ENCODE measurements around the gene FAF1.

The FAF1 gene

DNA sequence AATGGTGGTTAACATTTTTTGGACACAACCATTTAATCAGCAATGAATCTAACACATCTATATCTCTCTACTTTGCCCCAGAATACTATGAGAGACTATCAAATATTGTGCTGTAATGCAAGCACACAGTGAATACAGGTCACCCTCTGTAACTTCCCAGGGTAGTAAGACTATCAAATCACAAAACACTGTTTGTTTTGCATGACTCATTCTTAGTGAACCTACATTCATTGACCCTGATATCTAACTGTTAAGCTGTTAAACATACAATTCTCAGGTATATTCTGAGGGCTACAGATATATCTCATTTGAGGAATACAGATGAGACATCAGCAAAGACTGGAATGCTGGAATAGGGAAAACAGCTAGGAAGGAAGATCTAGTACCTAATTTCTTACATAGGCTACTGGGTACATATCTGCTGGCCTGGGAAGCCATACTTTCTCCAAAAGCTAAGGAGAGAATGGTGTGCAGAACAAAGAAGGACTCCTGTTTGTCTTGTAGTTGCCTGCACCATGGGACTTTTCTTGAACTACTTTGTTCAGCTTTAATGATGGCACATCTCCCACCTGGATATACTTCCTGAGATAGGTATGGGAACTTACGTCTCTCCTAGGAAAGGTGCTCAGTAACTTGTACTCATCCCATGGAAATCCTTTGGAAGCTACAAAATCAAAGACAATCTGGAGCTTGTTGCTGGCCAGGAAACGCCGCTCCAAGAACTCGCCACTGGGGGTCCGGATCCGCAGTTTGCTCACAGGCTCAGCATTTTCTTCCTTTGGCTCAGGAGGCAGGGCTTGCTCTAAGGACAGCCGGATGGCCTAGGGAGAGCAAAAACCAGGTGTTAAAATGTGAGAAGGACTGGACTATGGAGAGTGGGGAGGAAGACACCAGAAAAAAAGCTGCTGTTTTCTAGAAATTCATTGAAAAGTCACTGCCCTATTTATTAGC is 484.9 kb downstream of the FAF1 start:
- Histone ChIP-seq H3K36me3 (ENCODE audit: control insufficient read depth, insufficient read depth, low read length) (no peaks in the 10 kb centered on the region), H3K4me1 (ENCODE audit: control insufficient read depth, insufficient read depth, low read length, poor library complexity, severe bottlenecking) (no peaks in the 10 kb centered on the region), H3K4me3 (ENCODE audit: extremely low read depth, insufficient read depth, low read length, poor library complexity, severe bottlenecking) (no peak overlapping the region), H3K27ac (ENCODE audit: low read depth, low read length, severe bottlenecking) (no peak overlapping the region), H3K9me3 (ENCODE audit: control insufficient read depth, low read length) (no peaks in the 10 kb centered on the region)
- 60 to 79% methylated on average over 7 of the region's 7 CpGs for WGBS, 2 experiments (ENCODE audit: insufficient coverage in 2 of 2)

DNA sequence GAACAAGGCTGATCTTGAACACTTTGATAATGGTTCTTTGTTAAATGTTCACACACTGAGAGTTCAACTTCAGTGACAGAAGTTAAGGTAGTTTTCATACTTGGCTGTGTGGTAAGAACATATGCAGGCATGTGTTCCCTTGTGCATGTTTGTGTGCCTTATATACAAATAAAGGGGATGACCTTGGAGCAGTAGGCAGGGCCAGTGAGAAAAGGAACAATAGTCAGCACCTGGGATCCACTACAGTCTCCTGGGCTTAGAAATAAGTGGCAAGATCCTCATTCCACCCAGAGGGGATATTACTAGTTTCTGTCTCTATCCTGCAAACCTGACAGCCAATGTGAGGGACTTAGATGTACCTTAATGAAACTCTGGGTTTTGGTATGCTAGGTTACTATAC is 486.6 kb downstream of the FAF1 start:
- no peak overlapping the region for H3K27ac ChIP-seq (ENCODE audit: low read depth, low read length, severe bottlenecking)
- H3K4me1 ChIP-seq (ENCODE audit: control insufficient read depth, insufficient read depth, low read length, poor library complexity, severe bottlenecking): no peaks in the 10 kb centered on the region
- no peak overlapping the region for H3K4me3 ChIP-seq (ENCODE audit: extremely low read depth, insufficient read depth, low read length, poor library complexity, severe bottlenecking)
- no peaks in the 10 kb centered on the region for H3K9me3 ChIP-seq (ENCODE audit: control insufficient read depth, low read length)
- H3K36me3 ChIP-seq (ENCODE audit: control insufficient read depth, insufficient read depth, low read length): no peaks in the 10 kb centered on the region

DNA sequence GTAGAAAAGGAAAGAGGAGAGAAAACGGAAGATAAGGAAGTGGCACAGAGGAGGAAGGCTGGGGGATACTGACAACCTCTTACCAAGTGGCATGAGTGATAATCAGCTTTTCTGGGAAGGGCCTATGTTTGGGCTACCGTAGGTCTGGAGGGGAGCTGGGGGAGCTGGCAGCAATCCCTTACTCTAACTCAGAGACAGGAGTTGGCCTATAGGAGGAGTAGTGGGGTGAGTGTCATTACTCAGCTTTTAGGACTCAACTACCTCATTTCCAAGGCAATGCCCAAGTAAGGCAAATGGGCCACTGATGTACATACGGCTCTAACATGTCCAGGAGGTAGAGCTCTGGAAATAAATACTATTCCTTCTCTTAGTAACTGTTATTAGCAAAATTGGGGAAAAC is 488.1 kb downstream of the FAF1 start:
- H3K4me3 ChIP-seq (ENCODE audit: extremely low read depth, insufficient read depth, low read length, poor library complexity, severe bottlenecking): no peak overlapping the region
- no peaks in the 10 kb centered on the region for H3K36me3 ChIP-seq (ENCODE audit: control insufficient read depth, insufficient read depth, low read length)
- H3K9me3 ChIP-seq (ENCODE audit: control insufficient read depth, low read length): no peaks in the 10 kb centered on the region
- 92 to 100% methylated on average over 1 to 2 of the region's 3 CpGs for WGBS, 2 experiments (ENCODE audit: insufficient coverage in 2 of 2)
- no peak overlapping the region for H3K27ac ChIP-seq (ENCODE audit: low read depth, low read length, severe bottlenecking)
- no peaks in the 10 kb centered on the region for H3K4me1 ChIP-seq (ENCODE audit: control insufficient read depth, insufficient read depth, low read length, poor library complexity, severe bottlenecking)

DNA sequence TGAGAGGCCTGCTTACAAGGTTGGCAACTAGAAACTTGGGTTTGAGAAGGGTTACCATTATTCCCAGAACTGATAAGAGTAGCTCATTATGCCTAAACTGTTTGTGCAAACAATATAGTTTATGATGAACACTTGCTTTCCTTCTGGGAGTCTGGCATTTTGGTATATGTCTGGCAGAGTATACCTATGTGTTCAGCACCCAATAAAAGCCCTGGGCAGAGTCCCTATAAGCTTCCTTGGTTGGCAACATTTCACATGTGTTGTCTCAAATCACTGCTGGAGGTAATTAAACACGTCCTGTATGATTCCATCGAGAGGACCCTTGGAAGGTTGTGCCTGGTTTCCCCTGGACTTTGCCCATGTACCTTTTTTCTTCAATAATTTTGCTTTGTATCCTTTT is 497.1 kb downstream of the FAF1 start:
- 93 to 95% methylated on average over 2 of the region's 2 CpGs for WGBS, 2 experiments (ENCODE audit: insufficient coverage in 2 of 2)
- no peak overlapping the region for H3K27ac ChIP-seq (ENCODE audit: low read depth, low read length, severe bottlenecking)
- H3K4me1 ChIP-seq (ENCODE audit: control insufficient read depth, insufficient read depth, low read length, poor library complexity, severe bottlenecking): no peaks in the 10 kb centered on the region
- no peak overlapping the region for H3K4me3 ChIP-seq (ENCODE audit: extremely low read depth, insufficient read depth, low read length, poor library complexity, severe bottlenecking)
- no peaks in the 10 kb centered on the region for H3K9me3 ChIP-seq (ENCODE audit: control insufficient read depth, low read length)
- H3K36me3 ChIP-seq (ENCODE audit: control insufficient read depth, insufficient read depth, low read length): no peaks in the 10 kb centered on the region

DNA sequence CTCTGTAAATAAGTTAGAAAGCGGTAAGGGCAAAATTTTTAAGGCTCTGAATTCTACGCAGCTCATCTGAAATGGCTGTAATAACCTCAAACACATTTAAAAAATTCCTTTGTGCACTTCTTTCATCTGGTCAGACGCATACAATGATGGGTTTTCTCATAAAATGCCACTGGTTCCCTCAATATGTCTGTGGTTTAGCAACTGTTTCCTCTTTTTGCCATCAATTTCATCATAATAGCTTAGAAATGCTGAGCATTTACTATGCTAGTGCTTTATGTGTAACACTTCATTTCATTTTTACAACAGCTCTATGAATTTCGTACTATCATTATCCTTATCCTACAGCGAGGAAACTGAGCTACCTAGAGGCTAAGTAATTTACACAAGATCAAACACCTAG is 501.6 kb downstream of the FAF1 start:
- no peak overlapping the region for H3K27ac ChIP-seq (ENCODE audit: low read depth, low read length, severe bottlenecking)
- H3K4me1 ChIP-seq (ENCODE audit: control insufficient read depth, insufficient read depth, low read length, poor library complexity, severe bottlenecking): no peaks in the 10 kb centered on the region
- WGBS, 2 experiments (ENCODE audit: insufficient coverage in 2 of 2): 86 to 90% methylated on average over 3 of the region's 5 CpGs
- H3K9me3 ChIP-seq (ENCODE audit: control insufficient read depth, low read length): no peaks in the 10 kb centered on the region
- no peak overlapping the region for H3K4me3 ChIP-seq (ENCODE audit: extremely low read depth, insufficient read depth, low read length, poor library complexity, severe bottlenecking)
- no peaks in the 10 kb centered on the region for H3K36me3 ChIP-seq (ENCODE audit: control insufficient read depth, insufficient read depth, low read length)

DNA sequence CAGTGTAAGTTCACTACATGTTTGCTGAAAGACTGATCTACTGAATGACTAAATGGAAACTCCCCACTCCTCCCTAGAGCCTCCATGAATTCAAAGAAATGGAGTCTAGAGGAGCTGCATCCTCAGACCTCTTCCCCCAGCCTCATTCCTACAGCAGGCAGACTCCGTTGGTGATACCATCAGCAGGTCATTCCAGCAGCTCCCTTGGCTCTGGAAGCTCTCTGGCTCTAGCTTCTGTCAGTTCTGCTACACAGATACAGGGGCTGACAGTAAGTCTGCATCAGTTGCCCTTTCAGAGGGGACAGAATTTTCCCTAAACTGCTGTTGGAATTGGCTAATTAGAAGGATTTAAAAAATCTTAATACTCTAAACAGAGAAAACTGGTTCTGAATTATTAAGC is 505.2 kb downstream of the FAF1 start:
- WGBS, 2 experiments (ENCODE audit: insufficient coverage in 2 of 2): 86 to 100% methylated on average over 1 of the region's 1 CpG
- H3K27ac ChIP-seq (ENCODE audit: low read depth, low read length, severe bottlenecking): no peak overlapping the region
- H3K4me3 ChIP-seq (ENCODE audit: extremely low read depth, insufficient read depth, low read length, poor library complexity, severe bottlenecking): no peak overlapping the region
- no peaks in the 10 kb centered on the region for H3K9me3 ChIP-seq (ENCODE audit: control insufficient read depth, low read length)
- no peaks in the 10 kb centered on the region for H3K4me1 ChIP-seq (ENCODE audit: control insufficient read depth, insufficient read depth, low read length, poor library complexity, severe bottlenecking)
- no peaks in the 10 kb centered on the region for H3K36me3 ChIP-seq (ENCODE audit: control insufficient read depth, insufficient read depth, low read length)

DNA sequence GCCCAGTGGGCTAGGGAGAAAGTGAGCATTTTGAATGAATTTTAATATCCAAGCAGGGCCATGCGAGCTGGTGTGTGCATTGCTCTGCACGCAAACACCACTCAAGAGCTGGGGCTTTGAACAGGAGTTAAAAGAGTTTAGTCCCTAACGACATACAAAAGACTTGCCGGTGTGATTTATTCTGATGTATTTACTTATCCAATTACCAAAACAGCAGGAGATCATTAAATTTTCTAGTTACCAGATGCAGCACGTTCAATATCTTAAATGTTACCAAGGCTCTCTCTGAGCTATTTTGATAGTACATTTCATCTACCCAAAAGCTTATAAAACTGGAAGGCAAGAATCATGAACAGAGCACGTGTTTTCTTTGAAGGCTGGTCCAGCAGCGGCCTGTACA is 506.8 kb downstream of the FAF1 start:
- WGBS, 2 experiments (ENCODE audit: insufficient coverage in 2 of 2): 72 to 82% methylated on average over 3 to 4 of the region's 7 CpGs
- Histone ChIP-seq H3K27ac (ENCODE audit: low read depth, low read length, severe bottlenecking) (no peak overlapping the region), H3K9me3 (ENCODE audit: control insufficient read depth, low read length) (no peaks in the 10 kb centered on the region), H3K36me3 (ENCODE audit: control insufficient read depth, insufficient read depth, low read length) (no peaks in the 10 kb centered on the region), H3K4me3 (ENCODE audit: extremely low read depth, insufficient read depth, low read length, poor library complexity, severe bottlenecking) (no peak overlapping the region), H3K4me1 (ENCODE audit: control insufficient read depth, insufficient read depth, low read length, poor library complexity, severe bottlenecking) (no peaks in the 10 kb centered on the region)

DNA sequence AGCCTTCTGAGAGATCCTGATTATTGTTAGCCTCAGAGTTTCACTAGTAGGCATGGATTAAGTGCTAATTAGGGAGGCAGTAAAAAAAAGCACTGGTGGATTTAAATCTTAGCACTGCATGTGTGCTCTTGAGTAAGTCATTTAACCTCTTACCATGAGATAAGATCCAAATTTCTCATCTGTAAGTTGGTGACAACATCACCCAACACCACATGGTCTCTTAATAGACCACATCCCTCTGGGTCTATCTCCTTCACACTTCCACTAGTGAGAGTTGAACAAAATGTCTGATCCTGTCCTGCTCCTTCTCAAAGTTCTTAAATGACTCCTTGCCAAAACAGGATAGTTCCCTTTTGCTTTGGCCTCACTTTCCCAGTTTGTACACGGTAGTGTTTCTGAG is 507.4 kb downstream of the FAF1 start:
- H3K27ac ChIP-seq (ENCODE audit: low read depth, low read length, severe bottlenecking): no peak overlapping the region
- no peaks in the 10 kb centered on the region for H3K4me1 ChIP-seq (ENCODE audit: control insufficient read depth, insufficient read depth, low read length, poor library complexity, severe bottlenecking)
- 100% methylated on average over 1 of the region's 1 CpG; no CpG with 5 or more reads in 1 of the 2 experiments for WGBS, 2 experiments (ENCODE audit: insufficient coverage in 2 of 2)
- H3K9me3 ChIP-seq (ENCODE audit: control insufficient read depth, low read length): no peaks in the 10 kb centered on the region
- no peak overlapping the region for H3K4me3 ChIP-seq (ENCODE audit: extremely low read depth, insufficient read depth, low read length, poor library complexity, severe bottlenecking)
- H3K36me3 ChIP-seq (ENCODE audit: control insufficient read depth, insufficient read depth, low read length): no peaks in the 10 kb centered on the region

DNA sequence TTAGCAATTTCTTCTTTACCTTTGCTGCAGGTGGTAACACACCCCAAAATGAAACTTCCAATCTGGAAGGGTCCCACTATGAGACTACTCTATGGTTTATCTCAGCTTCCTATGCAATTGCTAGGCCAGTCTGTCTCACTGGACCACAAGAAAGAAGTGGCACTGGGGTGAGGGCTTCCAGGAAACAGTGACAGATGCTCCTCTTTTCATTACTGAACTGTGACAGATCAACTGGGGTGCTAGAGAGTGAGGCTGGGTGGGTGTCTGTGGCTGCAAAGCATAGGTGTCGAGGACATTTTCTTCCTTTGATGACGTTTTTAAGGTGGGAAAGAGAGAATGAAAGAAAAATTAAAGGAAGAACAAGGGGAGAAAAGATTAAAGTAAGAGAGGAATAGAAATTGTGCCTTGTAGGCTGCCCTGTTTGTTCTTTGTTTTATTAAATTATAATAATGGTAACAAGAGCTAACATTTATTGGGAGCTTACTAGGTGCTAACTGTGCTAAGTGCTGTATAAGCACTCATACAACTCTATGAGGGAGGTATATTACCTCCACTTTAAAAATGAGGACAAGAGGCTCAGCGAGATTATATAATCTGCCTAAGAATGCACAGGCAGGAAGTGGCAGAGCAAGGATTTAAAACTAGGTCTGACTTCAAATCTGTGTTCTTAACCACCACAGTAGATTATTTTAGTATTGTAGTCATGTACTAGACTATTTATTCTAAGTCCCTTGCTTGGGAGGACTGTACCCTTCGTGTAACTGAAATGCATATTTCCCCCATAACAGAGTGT is 509.0 kb downstream of the FAF1 start:
- Histone ChIP-seq H3K27ac (ENCODE audit: low read depth, low read length, severe bottlenecking) (no peak overlapping the region), H3K9me3 (ENCODE audit: control insufficient read depth, low read length) (no peaks in the 10 kb centered on the region), H3K36me3 (ENCODE audit: control insufficient read depth, insufficient read depth, low read length) (no peaks in the 10 kb centered on the region), H3K4me1 (ENCODE audit: control insufficient read depth, insufficient read depth, low read length, poor library complexity, severe bottlenecking) (no peaks in the 10 kb centered on the region), H3K4me3 (ENCODE audit: extremely low read depth, insufficient read depth, low read length, poor library complexity, severe bottlenecking) (no peak overlapping the region)
- WGBS, 2 experiments (ENCODE audit: insufficient coverage in 2 of 2): 76 to 82% methylated on average over 2 of the region's 4 CpGs

DNA sequence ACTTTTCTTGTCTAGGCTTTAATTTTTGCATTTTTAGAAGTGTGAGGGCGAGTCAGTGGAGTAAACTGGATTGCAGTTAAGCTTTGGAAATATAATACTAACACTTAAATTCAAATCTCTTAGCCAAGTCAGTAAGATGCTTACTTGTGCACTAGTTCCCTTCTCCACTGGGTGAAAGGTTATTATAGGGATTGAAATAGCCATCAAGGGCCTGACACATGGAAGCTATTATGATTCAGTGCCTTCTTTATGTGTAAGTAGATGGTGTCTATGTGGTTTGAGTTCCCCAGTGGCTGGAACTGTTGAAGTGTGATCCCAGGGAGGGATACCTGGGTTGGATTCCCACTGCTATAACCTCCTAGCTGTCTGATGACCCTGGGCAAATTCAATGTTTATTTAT is 512.1 kb downstream of the FAF1 start:
- Histone ChIP-seq H3K27ac (ENCODE audit: low read depth, low read length, severe bottlenecking) (no peak overlapping the region), H3K4me3 (ENCODE audit: extremely low read depth, insufficient read depth, low read length, poor library complexity, severe bottlenecking) (no peak overlapping the region), H3K9me3 (ENCODE audit: control insufficient read depth, low read length) (no peaks in the 10 kb centered on the region), H3K4me1 (ENCODE audit: control insufficient read depth, insufficient read depth, low read length, poor library complexity, severe bottlenecking) (no peaks in the 10 kb centered on the region), H3K36me3 (ENCODE audit: control insufficient read depth, insufficient read depth, low read length) (no peaks in the 10 kb centered on the region)
- no CpG with 5 or more reads among the region's 1 CpG for WGBS, 2 experiments (ENCODE audit: insufficient coverage in 2 of 2)

DNA sequence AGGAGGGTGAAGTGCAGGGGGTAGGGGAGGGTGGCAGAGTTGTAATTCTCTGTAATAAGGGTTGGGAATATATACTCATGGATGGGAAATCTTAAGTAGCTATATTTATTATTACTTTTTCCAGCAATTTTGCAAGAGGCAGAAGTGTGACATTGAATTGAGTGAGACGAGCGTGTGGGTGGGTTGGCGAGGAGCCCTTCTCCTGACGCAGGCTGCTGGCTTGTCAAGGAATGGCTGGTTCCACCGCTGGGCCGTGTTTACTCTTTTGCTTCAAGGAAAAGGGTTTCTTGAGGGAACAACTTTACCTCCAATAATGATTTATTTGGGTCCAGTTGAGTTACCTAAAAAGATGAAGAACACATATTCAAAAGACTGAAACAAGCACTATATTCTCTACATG is 518.9 kb downstream of the FAF1 start:
- Histone ChIP-seq H3K4me1 (ENCODE audit: control insufficient read depth, insufficient read depth, low read length, poor library complexity, severe bottlenecking) (no peaks in the 10 kb centered on the region), H3K27ac (ENCODE audit: low read depth, low read length, severe bottlenecking) (no peak overlapping the region), H3K4me3 (ENCODE audit: extremely low read depth, insufficient read depth, low read length, poor library complexity, severe bottlenecking) (no peak overlapping the region), H3K9me3 (ENCODE audit: control insufficient read depth, low read length) (no peaks in the 10 kb centered on the region), H3K36me3 (ENCODE audit: control insufficient read depth, insufficient read depth, low read length) (no peaks in the 10 kb centered on the region)
- WGBS, 2 experiments (ENCODE audit: insufficient coverage in 2 of 2): 93% methylated on average over 3 of the region's 6 CpGs; no CpG with 5 or more reads in 1 of the 2 experiments
